ENCODE measurements around the gene HECTD4. TPM values are rescaled to one million over a fixed set of nuclear protein-coding genes. Genes with fewer than 3 reads are reported as not detected.

The HECTD4 gene
- total and polyA plus RNA-seq, 9 of the 15 experiments (the other 6 are each of a cell fraction or from before 2014, with no cell fraction given), result 3.5 to 33.3 (median 13.5) TPM

- Histone ChIP-seq H3K9ac (ENCODE audit: insufficient read depth in 1 of 2, low read depth in 2 of 2, low read length in 2 of 2) (peak overlapping the region in 1 of 2 experiments; percentile 59; a peak in 1 of 4 replicates), H3K9me3 (replicated peaks; ENCODE audit: control insufficient read depth, insufficient read depth, low read depth, low read length) (no peaks in the 10 kb centered on the region), H3K36me3 (ENCODE audit: control insufficient read depth, insufficient read depth, low read length) (peaks cover 75% of the 10 kb centered on the region), H3K4me2 (ENCODE audit: insufficient read depth, low read length) (no peak overlapping the region), H3K27me3 (ENCODE audit: control insufficient read depth in 2 of 2, insufficient read depth in 2 of 2, low read length in 2 of 2) (no peaks in the 10 kb centered on the region), H3K79me2 (ENCODE audit: control insufficient read depth, insufficient read depth, low read length) (no peaks in the 10 kb centered on the region), H3K4me1 (replicated peaks in 1 of 2; ENCODE audit: control insufficient read depth in 2 of 2, insufficient read depth in 2 of 2, low read length in 2 of 2) (no peaks in the 10 kb centered on the region), H3K4me3 (no peak overlapping the region), H2AFZ (ENCODE audit: low read depth, low read length) (no peak overlapping the region), H4K20me1 (replicated peaks; ENCODE audit: control insufficient read depth, insufficient read depth, low read length) (no peaks in the 10 kb centered on the region), H3K9me1 (ENCODE audit: control insufficient read depth, insufficient read depth, low read length) (no peaks in the 10 kb centered on the region), H3K27ac (ENCODE audit: extremely low read depth, low read depth, low read length) (no peak overlapping the region)
- WGBS (ENCODE audit: insufficient coverage, low coverage, missing lambda C conversion rate), result 92% methylated on average over 7 of the region's 7 CpGs
- no TSS peak for BruUV-seq (replicated peaks)
- ChIA-PET CTCF (ENCODE audit: low intra/inter-chr PET ratio) (no interaction called here), POLR2A (interaction anchor here (1.4 kb wide), 1 partner anchor 17 kb away, joined by 3 read pairs; no protein-coding TSS in a partner anchor)
- no peak for ATAC-seq
- intact Hi-C loops (cut with micrococcal nuclease), result no loop called here
- no peak for FAIRE-seq
- in situ Hi-C loops (cut with MboI), result no loop called here
- TF ChIP-seq CREB3 (tag; conservative IDR thresholded peaks at IDR 0.05; ENCODE audit: low read depth) (no peak), PML (IDR thresholded peaks at IDR 0.05; ENCODE audit: low read length) (no peak), ZNF140 (CRISPR knock-in tag; IDR thresholded peaks at IDR 0.05) (no peak), TSC22D4 (tag; IDR thresholded peaks at IDR 0.05) (no peak), FOXM1 (IDR thresholded peaks at IDR 0.05; ENCODE audit: low read depth) (no peak), FOXM1 (CRISPR knock-in tag; IDR thresholded peaks at IDR 0.05; ENCODE audit: low read depth) (no peak), CHD4 (IDR thresholded peaks at IDR 0.05; ENCODE audit: insufficient read depth, insufficient replicate concordance, low read depth, low read length, poor library complexity, severe bottlenecking) (no peak), TEAD4 (IDR thresholded peaks at IDR 0.05; ENCODE audit: low read length) (no peak), TEAD4 (CRISPR knock-in tag; IDR thresholded peaks at IDR 0.05; ENCODE audit: borderline replicate concordance) (no peak), ARID1B (IDR thresholded peaks at IDR 0.05) (no peak), ZNF445 (CRISPR knock-in tag; IDR thresholded peaks at IDR 0.05; ENCODE audit: low read depth) (no peak), TRIM25 (IDR thresholded peaks at IDR 0.05; ENCODE audit: borderline replicate concordance) (no peak), PPARD (CRISPR knock-in tag; IDR thresholded peaks at IDR 0.05) (no peak), ZNF583 (CRISPR knock-in tag; IDR thresholded peaks at IDR 0.05) (no peak), ZNF347 (CRISPR knock-in tag; IDR thresholded peaks at IDR 0.05; ENCODE audit: low read depth) (no peak)
- DNase-seq (ENCODE audit: extremely low read depth in 1 of 4, low spot score in 3 of 4), result no peak
These were observed 145.4 kb downstream of the HECTD4 start for GRCh38 chr12:112236786-112237185.

All from K562 (cell line).